GM06990 (cell line): ENCODE measurements around the gene SH3BP4.

Experiments
- DNase-seq: peaks from one replicate; pipeline ENCODE4 v3.0.0-alpha.2; 2011; ENCODE audit not compliant: insufficient read length; ENCODE audit errors: extremely low read depth
- H3K27me3 ChIP-seq: replicated peaks from 2 replicates; pipeline ENCODE4 v1.6.0; 2011; ENCODE audit warnings: low read length; ENCODE audit not compliant: control insufficient read depth, insufficient read depth
- H3K36me3 ChIP-seq: 2 replicates; pipeline ENCODE4 v1.5.1; 2011; ENCODE audit warnings: low read length; ENCODE audit not compliant: control insufficient read depth, insufficient read depth
- H3K4me3 ChIP-seq: replicated peaks from 2 replicates; pipeline ENCODE4 v1.5.1; 2011; ENCODE audit warnings: low read depth, mild to moderate bottlenecking, control low read depth, low read length
- TF ChIP-seq, protein P1 (sequence below): IDR thresholded peaks from 2 replicates; pipeline ENCODE4 v1.5.1; 2011; ENCODE audit warnings: low read length, control low read depth, mild to moderate bottlenecking, inconsistent platforms; ENCODE audit not compliant: insufficient read depth, poor library complexity, severe bottlenecking

SH3BP4 gene

GRCh38 chr2:235070063-235070706, 118.4 kb downstream of the SH3BP4 start:
- no peak overlapping the region for H3K4me3 ChIP-seq

GRCh38 chr2:235073868-235074413, 122.1 kb downstream of the SH3BP4 start:
- DNase-seq: no peak
- TF ChIP-seq, protein P1, sequence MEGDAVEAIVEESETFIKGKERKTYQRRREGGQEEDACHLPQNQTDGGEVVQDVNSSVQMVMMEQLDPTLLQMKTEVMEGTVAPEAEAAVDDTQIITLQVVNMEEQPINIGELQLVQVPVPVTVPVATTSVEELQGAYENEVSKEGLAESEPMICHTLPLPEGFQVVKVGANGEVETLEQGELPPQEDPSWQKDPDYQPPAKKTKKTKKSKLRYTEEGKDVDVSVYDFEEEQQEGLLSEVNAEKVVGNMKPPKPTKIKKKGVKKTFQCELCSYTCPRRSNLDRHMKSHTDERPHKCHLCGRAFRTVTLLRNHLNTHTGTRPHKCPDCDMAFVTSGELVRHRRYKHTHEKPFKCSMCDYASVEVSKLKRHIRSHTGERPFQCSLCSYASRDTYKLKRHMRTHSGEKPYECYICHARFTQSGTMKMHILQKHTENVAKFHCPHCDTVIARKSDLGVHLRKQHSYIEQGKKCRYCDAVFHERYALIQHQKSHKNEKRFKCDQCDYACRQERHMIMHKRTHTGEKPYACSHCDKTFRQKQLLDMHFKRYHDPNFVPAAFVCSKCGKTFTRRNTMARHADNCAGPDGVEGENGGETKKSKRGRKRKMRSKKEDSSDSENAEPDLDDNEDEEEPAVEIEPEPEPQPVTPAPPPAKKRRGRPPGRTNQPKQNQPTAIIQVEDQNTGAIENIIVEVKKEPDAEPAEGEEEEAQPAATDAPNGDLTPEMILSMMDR: no peak
- Histone ChIP-seq H3K27me3 (no peaks in the 10 kb centered on the region), H3K36me3 (no peaks in the 10 kb centered on the region), H3K4me3 (no peak overlapping the region)

More at GRCh38 chr2:235070063-235070706, 118.4 kb downstream of the SH3BP4 start:
- Histone ChIP-seq H3K36me3 (no peaks in the 10 kb centered on the region), H3K27me3 (no peaks in the 10 kb centered on the region)
- DNase-seq: no peak
- TF ChIP-seq, protein P1: no peak

DNA sequence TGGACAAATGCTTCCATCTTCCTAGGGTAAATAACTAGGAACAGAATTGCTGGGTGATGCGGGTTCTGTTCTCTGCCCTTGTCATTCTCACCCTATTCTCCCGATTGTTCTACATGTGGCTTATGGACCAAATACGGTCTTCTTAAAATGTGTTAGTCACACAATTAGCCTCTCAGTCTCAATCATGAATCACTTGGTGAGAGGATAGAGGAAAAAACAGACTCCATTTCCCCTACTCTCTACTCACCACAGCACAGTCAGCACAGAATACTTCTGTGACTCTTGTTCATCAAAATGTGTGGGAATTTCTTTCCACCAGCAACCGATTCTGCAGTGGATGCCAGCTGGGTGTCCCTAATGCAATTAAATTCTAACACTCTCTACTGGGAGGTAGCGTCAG, 125.2 kb downstream of the SH3BP4 start:
- Histone ChIP-seq H3K27me3 (no peaks in the 10 kb centered on the region), H3K4me3 (no peak overlapping the region), H3K36me3 (no peaks in the 10 kb centered on the region)
- TF ChIP-seq, protein P1: no peak
- no peak for DNase-seq

DNA sequence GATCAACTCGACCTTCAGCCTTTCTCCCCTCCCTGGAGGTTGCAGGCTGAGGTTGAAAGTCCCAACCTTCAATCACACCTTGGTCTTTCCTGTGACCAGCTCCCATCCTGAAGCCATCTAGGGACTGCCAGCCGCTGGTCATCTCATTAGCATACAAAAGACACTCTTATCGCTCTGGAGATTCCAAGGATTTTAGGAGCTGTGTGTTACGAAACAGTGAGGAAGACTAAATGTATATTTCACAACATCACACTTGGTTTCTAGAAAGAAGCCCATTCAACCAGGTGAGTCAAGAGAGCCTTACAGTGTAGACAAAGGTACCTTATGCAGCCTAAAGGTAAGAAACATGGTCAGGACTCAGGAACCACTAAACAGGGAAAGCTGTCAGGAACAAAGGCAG, 126.4 kb downstream of the SH3BP4 start:
- TF ChIP-seq, protein P1: no peak
- Histone ChIP-seq H3K27me3 (no peaks in the 10 kb centered on the region), H3K4me3 (no peak overlapping the region), H3K36me3 (no peaks in the 10 kb centered on the region)
- no peak for DNase-seq

- Histone ChIP-seq H3K4me3 (no peak overlapping the region), H3K36me3 (no peaks in the 10 kb centered on the region), H3K27me3 (no peaks in the 10 kb centered on the region)
- DNase-seq: no peak
- TF ChIP-seq, protein P1: no peak
Observed at GRCh38 chr2:235078914-235079472, 127.2 kb downstream of the SH3BP4 start.
